GM19035 (cell line): Measurements from ENCODE around the gene TBL2.
A peak's percentile ranks its signal among the peaks of the same experiment; 100 is the strongest.
"Not testable (repeated sequence)": the region's sequence is repeated elsewhere in the genome, so short reads cannot be mapped to it uniquely, and the experiment has no call there.

Source experiments
- ATAC-seq: cut with Tn5 transposase; IDR thresholded peaks from one replicate; pipeline ENCODE4 v1.9.1; 2021; ENCODE audit not compliant: unreplicated experiment

TBL2 gene

DNA sequence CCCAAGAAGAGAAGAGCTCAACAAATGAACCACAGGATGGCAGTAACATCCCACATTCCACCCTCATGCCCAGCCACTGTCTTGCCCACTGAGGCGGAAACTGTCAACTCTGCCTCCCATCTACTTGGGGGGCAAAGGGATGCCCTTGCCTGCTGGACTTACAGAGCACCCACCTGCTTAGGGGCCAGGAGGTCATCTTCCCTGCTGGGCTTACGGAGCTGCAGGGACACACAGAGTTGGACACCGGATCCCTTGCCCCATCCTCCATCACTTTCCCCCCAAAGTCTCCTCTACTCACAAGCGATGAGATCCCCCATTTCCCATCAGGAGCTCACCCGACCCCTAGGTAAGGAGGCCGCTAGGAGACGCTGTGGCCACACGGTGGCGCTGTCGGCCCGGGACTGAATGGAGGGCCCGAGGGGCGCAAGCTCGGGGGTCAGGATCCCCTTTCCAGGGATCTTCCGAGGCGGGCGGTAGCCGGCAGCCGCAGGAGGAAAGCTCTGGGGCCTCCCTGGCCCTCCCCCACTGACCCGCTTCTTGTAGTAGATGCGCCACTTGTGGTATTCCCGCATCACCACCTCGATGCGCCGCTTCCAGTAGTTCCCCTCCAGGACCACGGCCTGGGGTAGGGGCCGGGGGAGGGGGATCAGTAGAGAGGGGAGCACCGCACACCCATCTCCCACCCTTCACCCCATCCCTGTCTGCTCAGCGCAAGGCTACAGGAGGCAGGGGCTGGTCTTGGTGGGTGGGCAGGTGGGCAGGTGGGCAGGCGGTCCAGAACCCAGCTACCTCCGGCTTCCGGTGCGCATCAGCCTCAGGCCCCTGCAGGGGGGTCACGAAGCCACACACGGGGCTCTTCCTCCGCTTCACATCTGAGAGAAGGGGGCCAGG is 28.7 kb upstream of the TBL2 start:
- ATAC-seq = no peak

GRCh38 chr7:73605601-73606220 is 27.3 kb upstream of the TBL2 start:
- no peak for ATAC-seq

- ATAC-seq = no peak
Measured at GRCh38 chr7:73602721-73603651, 24.6 kb upstream of the TBL2 start.

GRCh38 chr7:73599916-73600315 is 21.5 kb upstream of the TBL2 start:
- no peak for ATAC-seq

- no peak for ATAC-seq
Measured at GRCh38 chr7:73599151-73599882, 20.9 kb upstream of the TBL2 start.

DNA sequence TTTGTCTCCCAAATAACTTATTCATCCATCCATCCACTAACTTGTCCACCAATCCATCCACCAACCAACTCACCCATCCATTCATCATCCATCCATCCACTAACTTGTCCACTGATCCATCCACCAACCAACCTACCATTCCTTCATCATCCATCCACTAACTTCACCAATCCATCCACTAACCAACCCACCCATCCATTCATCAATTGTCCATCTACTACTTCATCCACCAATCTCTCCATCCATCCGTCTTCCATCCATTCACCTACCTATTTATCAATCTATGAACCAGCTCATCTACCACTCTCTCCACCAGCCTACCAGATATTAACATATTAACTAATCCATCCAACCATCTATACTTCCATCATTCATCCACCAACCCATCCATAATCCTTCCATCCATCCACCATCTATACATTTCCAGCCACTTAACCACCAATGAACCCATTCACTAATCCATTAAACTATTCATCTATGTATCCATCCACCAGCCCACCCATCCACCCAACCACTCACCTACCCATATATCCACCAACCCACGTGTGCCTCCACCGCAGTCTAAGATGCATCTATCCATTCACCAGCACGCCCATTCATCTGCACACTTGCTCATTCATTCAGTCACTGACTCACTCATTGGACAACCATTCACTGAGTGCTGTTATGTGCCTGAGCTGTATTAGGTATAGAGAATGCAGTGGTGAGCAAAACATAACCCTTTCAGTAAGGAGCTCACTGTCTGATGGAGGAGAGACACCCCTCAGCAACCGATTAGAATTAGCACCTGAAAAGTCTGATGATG is 19.8 kb upstream of the TBL2 start:
- ATAC-seq = no peak

DNA sequence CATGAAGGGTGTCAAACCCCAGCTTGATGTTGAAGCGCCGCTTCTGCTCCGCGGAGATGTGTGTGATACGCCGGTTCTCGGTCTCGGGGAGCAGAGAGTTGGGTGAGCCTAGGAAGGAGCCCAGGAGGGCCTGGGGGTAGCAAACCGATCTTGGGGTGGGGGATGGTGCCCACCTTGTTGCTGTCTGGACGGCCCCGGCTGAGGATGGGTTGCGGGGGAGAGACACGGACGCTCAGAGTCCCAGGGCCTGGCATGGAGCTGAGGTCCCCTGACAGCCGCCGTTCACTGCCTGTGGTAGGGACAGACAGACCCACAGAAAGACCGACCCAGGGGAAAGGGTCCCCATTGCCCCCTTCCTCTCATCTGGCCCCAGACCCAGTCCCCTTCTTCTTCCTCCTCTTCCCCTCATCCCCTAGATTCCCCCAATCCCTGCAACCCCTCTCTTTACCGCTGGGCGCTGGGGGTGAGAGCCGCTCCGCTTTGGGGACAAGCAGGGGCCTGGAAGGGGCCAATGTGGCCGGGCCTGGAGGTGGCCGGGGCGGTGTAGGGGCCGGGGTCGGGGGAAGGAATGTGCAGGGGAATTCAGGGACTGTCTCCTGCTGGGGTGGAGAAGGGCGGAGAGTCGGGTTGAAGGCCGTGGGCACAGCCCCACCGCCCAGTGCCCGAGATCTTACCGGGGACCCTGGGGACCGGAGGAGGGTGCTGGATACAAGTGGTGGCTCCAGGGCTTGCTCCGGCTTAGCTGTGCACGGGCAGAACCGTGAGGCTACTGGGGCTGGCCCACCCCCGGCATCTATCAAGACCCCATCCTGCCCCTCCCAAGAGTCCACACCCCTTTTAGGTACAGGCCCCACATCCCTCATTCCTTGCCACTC is 18.0 kb upstream of the TBL2 start:
- no peak for ATAC-seq

GRCh38 chr7:73595358-73595757 is 17.0 kb upstream of the TBL2 start:
- ATAC-seq = no peak

GRCh38 chr7:73593207-73594045 is 15.0 kb upstream of the TBL2 start:
- ATAC-seq = no peak

GRCh38 chr7:73586911-73587310 is 8.5 kb upstream of the TBL2 start:
- no peak for ATAC-seq

DNA sequence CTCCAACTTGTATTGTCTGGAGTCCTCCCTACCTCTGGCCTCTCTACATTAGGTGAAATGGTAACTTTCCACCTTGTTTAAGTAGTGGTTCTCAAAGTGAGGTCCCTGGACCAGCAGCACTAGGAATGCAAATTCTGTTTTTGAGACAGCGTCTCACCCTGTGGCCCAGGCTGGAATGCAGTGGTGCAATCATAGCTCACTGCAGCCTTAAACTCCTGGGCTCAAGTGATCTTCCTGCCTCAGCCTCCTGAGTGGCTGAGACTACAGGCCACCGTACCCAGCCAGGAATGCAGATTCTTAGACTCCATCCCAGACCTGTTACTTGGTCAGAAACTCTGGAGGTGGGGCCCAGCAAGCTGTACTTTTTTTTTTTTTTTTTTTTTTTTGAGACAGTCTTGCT is 6.8 kb upstream of the TBL2 start:
- no peak for ATAC-seq

GRCh38 chr7:73582664-73583202 is 4.4 kb upstream of the TBL2 start:
- no peak for ATAC-seq

DNA sequence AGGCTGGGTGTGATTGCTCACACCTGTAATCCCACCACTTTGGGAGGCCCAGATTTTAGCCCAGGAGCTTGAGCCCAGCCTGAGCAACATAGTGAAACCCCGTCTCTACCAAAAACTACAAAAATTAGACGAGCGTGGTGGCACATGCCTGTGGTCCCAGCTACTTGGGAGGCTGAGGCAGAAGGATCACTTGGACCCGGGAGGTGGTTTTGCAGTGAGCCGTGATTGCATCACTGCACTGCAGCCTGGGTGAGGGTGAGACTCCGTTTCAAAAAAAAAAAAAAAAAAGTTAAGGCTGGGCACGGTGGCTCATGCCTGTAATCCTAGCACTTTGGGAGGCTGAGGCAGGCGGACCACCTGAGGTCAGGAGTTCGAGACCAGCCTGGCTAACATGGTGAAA is 2.6 kb upstream of the TBL2 start:
- not testable (repeated sequence) for ATAC-seq

DNA sequence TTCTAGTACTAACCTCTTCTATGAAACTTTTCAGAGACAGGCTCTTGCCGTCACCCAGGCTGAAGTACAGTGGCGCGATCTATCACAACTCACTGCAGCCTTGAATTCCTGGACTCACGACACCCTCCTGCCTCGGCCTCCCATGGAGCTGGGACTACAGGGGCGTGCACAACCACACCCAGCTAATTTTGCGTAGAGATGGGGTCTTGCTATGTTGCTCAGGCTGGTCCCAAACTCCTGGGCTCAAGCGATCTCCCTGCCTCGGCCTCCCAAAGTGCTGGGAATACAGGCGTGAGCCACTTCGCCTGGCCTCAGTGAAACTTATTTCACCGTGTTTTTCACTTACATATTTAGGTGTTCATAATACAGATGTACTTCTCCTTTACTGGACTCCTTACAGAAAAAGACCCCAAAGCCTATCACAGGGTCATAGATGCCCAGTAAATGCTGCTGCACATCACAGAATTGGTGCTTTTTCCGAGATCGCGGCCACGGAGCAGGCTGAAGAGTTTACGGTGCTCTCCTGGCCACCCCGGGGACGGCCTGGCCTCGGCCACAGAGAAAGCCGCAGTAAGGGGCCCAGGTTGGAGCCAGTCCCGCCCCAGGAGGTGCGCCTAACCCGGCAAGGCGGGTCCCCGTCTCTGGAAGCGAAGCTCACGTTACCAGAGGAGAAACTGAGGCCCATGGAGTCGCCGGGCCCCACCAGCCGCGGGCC is 595 bp downstream of the TBL2 start:
- peak; percentile 30 for ATAC-seq

GRCh38 chr7:73573791-73574190 is 4.6 kb downstream of the TBL2 start:
- ATAC-seq = no peak

- no peak for ATAC-seq
Measured at GRCh38 chr7:73573276-73573675, 5.1 kb downstream of the TBL2 start.

- no peak for ATAC-seq
Measured at GRCh38 chr7:73572767-73573186, 5.6 kb downstream of the TBL2 start.
